HCT116 (cell line): Measurements from ENCODE around the gene USP2. TPM values are rescaled to one million over a fixed set of nuclear protein-coding genes. Genes with fewer than 3 reads are reported as not detected.

ENCODE experiments used
- ATAC-seq: fragments of 200-7000 bp; cut with Tn5 transposase; 2 replicates; pipeline ENCODE4 v1.9.1; 2020; ENCODE audit warnings: mild to moderate bottlenecking, moderate library complexity
- BruUV-seq: library from RNA; stranded (reverse); fragments of 400-500 nt; replicated peaks from 2 replicates; lab custom pipeline; 2021; lab: Mats Ljungman, UMichigan
- CTCF ChIA-PET: fragments of 300-600 bp; sonication (Branson Sonifier 250); formaldehyde crosslinking; loops from one replicate; lab custom pipeline; 2021; ENCODE audit warnings: antibody characterized with exemption; lab: Charles Lee
- POLR2A ChIA-PET: fragments of 300-600, 350-600 bp; sonication (Branson Sonifier 250); formaldehyde crosslinking; loops from one replicate; lab custom pipeline; 2021; ENCODE audit warnings: antibody characterized with exemption; lab: Charles Lee
- RAD21 ChIA-PET, 2 experiments: fragments of 300-600 bp; sonication (Branson Sonifier 250); formaldehyde crosslinking; loops; one replicate each; lab custom pipeline; 2023; ENCODE audit warnings: low total read pairs in 2 of 2; ENCODE audit not compliant: uncharacterized antibody in 2 of 2, unreplicated experiment in 2 of 2, low non-redundant PET in 1 of 2; lab: Charles Lee
- DNase-seq: peaks from one replicate; pipeline ENCODE4 v3.0.0-alpha.2; 2010; ENCODE audit warnings: low read depth, low spot score
- H2AFZ ChIP-seq: fragments of 200-600 bp; shearing (Covaris generic), sonication (generic); 2 replicates; pipeline ENCODE4 v1.6.1; 2017; ENCODE audit warnings: low read depth, mixed run types, mixed read lengths, antibody characterized with exemption, low read length; ENCODE audit not compliant: poor library complexity, severe bottlenecking
- H3K27ac ChIP-seq: 2 replicates; pipeline ENCODE4 v1.5.1; 2012; ENCODE audit warnings: low read depth, low read length
- H3K27me3 ChIP-seq: fragments of 200-600 bp; sonication (generic); 2 replicates; pipeline ENCODE4 v1.6.1; 2016; ENCODE audit warnings: mixed run types, low read length, mixed read lengths; ENCODE audit not compliant: insufficient read depth
- H3K36me3 ChIP-seq, 2 experiments: fragments of 200-500 bp in 1 of 2; fragments of 200-600 bp in 1 of 2; sonication (Bioruptor generic) in 1 of 2; sonication (generic) in 1 of 2; 2 replicates each; pipeline versions ENCODE4 v1.5.1 to v1.6.1; 2014 to 2016; ENCODE audit warnings: low read length in 2 of 2, inconsistent platforms in 1 of 2, mixed read lengths in 1 of 2, mixed run types in 1 of 2; ENCODE audit not compliant: insufficient read depth in 2 of 2, control insufficient read depth in 1 of 2
- H3K4me1 ChIP-seq, 2 experiments: fragments of 200-600 bp in 1 of 2; sonication (generic) in 1 of 2; 2 replicates each; pipeline versions ENCODE4 v1.5.1 to v1.6.1; 2012 to 2017; ENCODE audit warnings: low read length in 2 of 2, inconsistent platforms in 1 of 2, mild to moderate bottlenecking in 1 of 2, mixed read lengths in 1 of 2, mixed run types in 1 of 2, moderate library complexity in 1 of 2; ENCODE audit not compliant: insufficient read depth in 2 of 2, control insufficient read depth in 1 of 2
- H3K4me2 ChIP-seq: fragments of 200-600 bp; sonication (generic); 2 replicates; pipeline ENCODE4 v1.6.1; 2017; ENCODE audit warnings: mixed run types, low read length, mixed read lengths
- H3K4me3 ChIP-seq, 2 experiments: fragments of 200-600 bp in 1 of 2; sonication (generic) in 1 of 2; replicated peaks in 1 of 2; 2 replicates each; pipeline ENCODE4 v1.5.1; 2011 to 2016; ENCODE audit warnings: low read length in 2 of 2, control low read depth in 1 of 2, low read depth in 1 of 2, mild to moderate bottlenecking in 1 of 2, mixed read lengths in 1 of 2, mixed run types in 1 of 2
- H3K79me2 ChIP-seq: fragments of 200-600 bp; sonication (generic); 2 replicates; pipeline ENCODE4 v1.6.1; 2017; ENCODE audit warnings: mild to moderate bottlenecking, mixed run types, low read length, moderate library complexity, mixed read lengths; ENCODE audit not compliant: insufficient read depth
- H3K9ac ChIP-seq: fragments of 200-600 bp; sonication (generic); 2 replicates; pipeline ENCODE4 v1.6.1; 2016; ENCODE audit warnings: low read length, mixed read lengths
- H3K9me2 ChIP-seq: fragments of 200-600 bp; sonication (generic), shearing (Covaris generic); 2 replicates; pipeline ENCODE4 v1.6.1; 2017; ENCODE audit warnings: mixed run types, mild to moderate bottlenecking, moderate library complexity; ENCODE audit not compliant: insufficient read depth
- H3K9me3 ChIP-seq, 2 experiments: fragments of 200-500 bp in 1 of 2; fragments of 200-600 bp in 1 of 2; sonication (Bioruptor generic) in 1 of 2; sonication (generic) in 1 of 2; 2 replicates each; pipeline ENCODE4 v1.6.1; 2014 to 2017; ENCODE audit warnings: low read length in 2 of 2, mixed read lengths in 2 of 2, inconsistent platforms in 1 of 2, low read depth in 1 of 2, mild to moderate bottlenecking in 1 of 2, mixed run types in 1 of 2, moderate library complexity in 1 of 2; ENCODE audit not compliant: control insufficient read depth in 1 of 2, insufficient read depth in 1 of 2
- H4K20me1 ChIP-seq: fragments of 200-600 bp; sonication (generic), shearing (Covaris generic); 2 replicates; pipeline ENCODE4 v1.6.1; 2017; ENCODE audit warnings: mixed run types, mild to moderate bottlenecking, moderate library complexity; ENCODE audit not compliant: insufficient read depth
- CBX3 ChIP-seq: IDR thresholded peaks from 2 replicates; pipeline ENCODE4 v1.6.1; 2012; ENCODE audit warnings: low read depth
- EGR1 ChIP-seq: IDR thresholded peaks from 2 replicates; pipeline ENCODE4 v1.6.1; 2012; ENCODE audit warnings: low read depth
- EZH2 ChIP-seq: fragments of 200-600 bp; sonication (generic); IDR thresholded peaks from 2 replicates; pipeline ENCODE4 v1.6.1; 2017; ENCODE audit warnings: antibody characterized with exemption, mixed run types
- EZH2phosphoT487 ChIP-seq: fragments of 200-600 bp; IDR thresholded peaks from 2 replicates; pipeline ENCODE4 v1.6.1; 2018; ENCODE audit warnings: antibody characterized with exemption, borderline replicate concordance
- POLR2A ChIP-seq: IDR thresholded peaks from 2 replicates; pipeline ENCODE4 v1.7.0; 2011; ENCODE audit warnings: borderline replicate concordance; ENCODE audit not compliant: insufficient read depth, insufficient read length; ENCODE audit errors: extremely low read depth
- POLR2AphosphoS5 ChIP-seq: IDR thresholded peaks from 2 replicates; pipeline ENCODE4 v1.6.1; 2011; ENCODE audit warnings: mild to moderate bottlenecking, low read depth, low read length, moderate library complexity
- SIN3A ChIP-seq: IDR thresholded peaks from 2 replicates; pipeline ENCODE4 v1.6.1; 2012; ENCODE audit warnings: low read depth
- SP1 ChIP-seq: IDR thresholded peaks from 2 replicates; pipeline ENCODE4 v1.6.1; 2012; ENCODE audit warnings: low read depth
- SRF ChIP-seq: IDR thresholded peaks from 2 replicates; pipeline ENCODE4 v1.6.1; 2012; ENCODE audit warnings: low read depth
- TCF7L2 ChIP-seq: IDR thresholded peaks from 2 replicates; pipeline ENCODE4 v1.7.0; 2011; ENCODE audit warnings: borderline replicate concordance, inconsistent platforms; ENCODE audit not compliant: insufficient read depth, insufficient read length; ENCODE audit errors: extremely low read depth
- YY1 ChIP-seq: IDR thresholded peaks from 2 replicates; pipeline ENCODE4 v1.6.1; 2011; ENCODE audit warnings: low read length, low read depth, moderate library complexity, mild to moderate bottlenecking; ENCODE audit not compliant: insufficient replicate concordance; ENCODE audit errors: extremely low read depth
- ZFX ChIP-seq: fragments of 450-650 bp; IDR thresholded peaks from 2 replicates; pipeline ENCODE4 v1.6.1; 2017
- ZNF274 ChIP-seq: fragments of 200-500 bp; sonication (Bioruptor generic); IDR thresholded peaks from 2 replicates; pipeline ENCODE4 v1.6.1; 2014; ENCODE audit warnings: mild to moderate bottlenecking, low read depth, low read length, inconsistent platforms
- intact Hi-C: fragments of 100-400 bp; cut with micrococcal nuclease; formaldehyde crosslinking; loops from 2 replicates; pipeline ENCODE4 v1.10.0; 2022
- total RNA-seq: library from RNA; stranded (reverse); gene quantifications from one replicate; pipeline ENCODE4 v1.2.1, GENCODE V29; 2021; ENCODE audit not compliant: unreplicated experiment
- TF ChIP-seq, protein P1 (sequence below): IDR thresholded peaks from 2 replicates; pipeline ENCODE4 v1.6.1; 2012
- TF ChIP-seq, protein P2 (sequence below): IDR thresholded peaks from 2 replicates; pipeline ENCODE4 v1.6.1; 2012
- TF ChIP-seq, protein P3 (sequence below): IDR thresholded peaks from 2 replicates; pipeline ENCODE4 v1.6.1; 2012; ENCODE audit warnings: low read depth

USP2 gene
- total RNA-seq, 1 experiment from 2014 or later = 5.0 TPM

DNA sequence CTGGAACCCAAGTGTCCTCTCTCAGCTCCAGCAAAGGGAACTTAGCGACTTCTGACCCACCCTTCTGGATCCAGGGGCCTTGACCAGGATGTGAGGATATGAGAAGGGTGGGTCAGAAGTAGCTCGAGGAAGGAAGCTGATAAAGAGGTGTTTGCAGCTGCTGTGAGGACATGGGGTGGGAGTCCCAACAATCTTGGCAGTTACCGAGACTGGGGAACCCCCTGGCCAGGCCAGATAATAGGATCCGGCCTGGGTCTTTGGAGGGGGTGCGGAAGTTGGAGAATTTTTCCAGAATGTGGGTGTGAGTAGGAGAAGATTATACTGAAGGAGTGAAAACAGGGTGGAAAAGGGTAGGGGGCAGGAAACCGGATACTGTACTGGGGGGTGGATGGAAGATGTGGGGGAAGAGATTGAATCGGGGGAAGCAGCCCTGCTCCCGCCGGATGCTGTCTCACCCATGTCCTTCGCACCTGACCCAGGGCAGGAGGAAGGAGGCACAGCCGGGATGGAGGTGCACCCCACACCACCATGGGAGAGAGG, 61.7 kb downstream of the USP2 start:
- CTCF ChIA-PET = interaction anchor here (1.2 kb wide), 1 partner anchor 37 kb away, joined by 3 read pairs; no protein-coding TSS in a partner anchor
- no peak for ATAC-seq
- Histone ChIP-seq H3K4me2 (no peak overlapping the region), H3K4me1 (peaks cover 16 to 45% of the 10 kb centered on the region in 2 experiments), H3K79me2 (no peaks in the 10 kb centered on the region; the same call in 1 of the 2 replicates), H4K20me1 (no peaks in the 10 kb centered on the region), H3K27me3 (no peaks in the 10 kb centered on the region), H3K9me3 (no peaks in the 10 kb centered on the region), H3K27ac (no peak overlapping the region), H3K36me3 (peaks cover 0 to under 1% of the 10 kb centered on the region in 2 experiments; a peak in 1 of 4 replicates), H3K4me3 (no peak overlapping the region), H3K9me2 (no peaks in the 10 kb centered on the region), H2AFZ (no peak overlapping the region), H3K9ac (no peak overlapping the region)
- TF ChIP-seq EZH2phosphoT487 (no peak), ZFX (no peak), TCF7L2 (no peak), SP1 (no peak), POLR2A (no peak), YY1 (no peak)
- TF ChIP-seq, protein P1, sequence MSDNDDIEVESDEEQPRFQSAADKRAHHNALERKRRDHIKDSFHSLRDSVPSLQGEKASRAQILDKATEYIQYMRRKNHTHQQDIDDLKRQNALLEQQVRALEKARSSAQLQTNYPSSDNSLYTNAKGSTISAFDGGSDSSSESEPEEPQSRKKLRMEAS = no peak
- intact Hi-C loops = loop anchor here (5.0 kb wide), 1 partner anchor 217 kb away; the partner anchor contains the start of gene DPAGT1
- BruUV-seq = no TSS peak
- no peak for DNase-seq
- POLR2A ChIA-PET = no interaction called here
- RAD21 ChIA-PET = no interaction called here

DNA sequence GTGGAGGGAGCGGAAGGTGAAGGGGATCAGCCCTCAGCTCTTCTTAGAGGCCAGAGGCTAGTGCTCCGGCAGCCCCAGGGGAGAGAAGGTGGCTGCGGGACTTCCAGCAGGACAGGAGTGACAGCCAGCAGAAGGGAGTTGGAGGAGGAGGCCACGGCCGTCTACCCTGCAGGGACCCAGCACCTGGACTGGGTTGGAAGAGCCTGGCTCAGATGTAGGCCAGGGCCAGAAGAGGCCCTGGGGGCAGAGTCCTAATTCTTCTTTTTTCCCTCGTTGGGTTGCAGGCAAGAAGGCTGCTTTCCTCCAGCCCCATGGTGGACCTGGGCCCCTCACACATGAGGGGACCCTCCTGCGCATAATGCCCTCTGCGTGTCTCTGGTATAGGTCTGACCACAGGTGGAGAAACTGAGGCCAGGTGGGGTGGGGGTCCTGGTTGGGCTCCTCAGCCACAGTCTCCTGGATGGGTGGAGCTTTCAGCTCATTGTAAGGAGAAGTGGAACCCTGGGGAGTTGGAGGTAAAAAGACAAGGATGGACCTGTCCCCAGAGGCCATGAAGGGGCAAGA, 62.3 kb downstream of the USP2 start:
- Histone ChIP-seq H3K36me3 (peaks cover 0 to 4% of the 10 kb centered on the region in 2 experiments; a peak in 1 of 4 replicates), H4K20me1 (no peaks in the 10 kb centered on the region), H3K27me3 (no peaks in the 10 kb centered on the region), H3K9me3 (no peaks in the 10 kb centered on the region), H3K4me3 (no peak overlapping the region), H3K4me1 (peaks cover 16 to 45% of the 10 kb centered on the region in 2 experiments), H2AFZ (no peak overlapping the region), H3K9ac (no peak overlapping the region), H3K9me2 (no peaks in the 10 kb centered on the region), H3K27ac (no peak overlapping the region), H3K4me2 (no peak overlapping the region), H3K79me2 (no peaks in the 10 kb centered on the region; the same call in 1 of the 2 replicates)
- ATAC-seq (no peak), DNase-seq (no peak)
- intact Hi-C loops = no loop called here
- CTCF ChIA-PET = interaction anchor here (0.9 to 1.2 kb wide), 2 partner anchors 21 to 37 kb away, joined by 3 read pairs; no protein-coding TSS in a partner anchor
- RAD21 ChIA-PET = no interaction called here
- no TSS peak for BruUV-seq
- POLR2A ChIA-PET = no interaction called here
- TF ChIP-seq SIN3A = no peak
- no peak for TF ChIP-seq EZH2
- TF ChIP-seq, protein P2, sequence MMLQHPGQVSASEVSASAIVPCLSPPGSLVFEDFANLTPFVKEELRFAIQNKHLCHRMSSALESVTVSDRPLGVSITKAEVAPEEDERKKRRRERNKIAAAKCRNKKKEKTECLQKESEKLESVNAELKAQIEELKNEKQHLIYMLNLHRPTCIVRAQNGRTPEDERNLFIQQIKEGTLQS = no peak
- TF ChIP-seq, protein P3, sequence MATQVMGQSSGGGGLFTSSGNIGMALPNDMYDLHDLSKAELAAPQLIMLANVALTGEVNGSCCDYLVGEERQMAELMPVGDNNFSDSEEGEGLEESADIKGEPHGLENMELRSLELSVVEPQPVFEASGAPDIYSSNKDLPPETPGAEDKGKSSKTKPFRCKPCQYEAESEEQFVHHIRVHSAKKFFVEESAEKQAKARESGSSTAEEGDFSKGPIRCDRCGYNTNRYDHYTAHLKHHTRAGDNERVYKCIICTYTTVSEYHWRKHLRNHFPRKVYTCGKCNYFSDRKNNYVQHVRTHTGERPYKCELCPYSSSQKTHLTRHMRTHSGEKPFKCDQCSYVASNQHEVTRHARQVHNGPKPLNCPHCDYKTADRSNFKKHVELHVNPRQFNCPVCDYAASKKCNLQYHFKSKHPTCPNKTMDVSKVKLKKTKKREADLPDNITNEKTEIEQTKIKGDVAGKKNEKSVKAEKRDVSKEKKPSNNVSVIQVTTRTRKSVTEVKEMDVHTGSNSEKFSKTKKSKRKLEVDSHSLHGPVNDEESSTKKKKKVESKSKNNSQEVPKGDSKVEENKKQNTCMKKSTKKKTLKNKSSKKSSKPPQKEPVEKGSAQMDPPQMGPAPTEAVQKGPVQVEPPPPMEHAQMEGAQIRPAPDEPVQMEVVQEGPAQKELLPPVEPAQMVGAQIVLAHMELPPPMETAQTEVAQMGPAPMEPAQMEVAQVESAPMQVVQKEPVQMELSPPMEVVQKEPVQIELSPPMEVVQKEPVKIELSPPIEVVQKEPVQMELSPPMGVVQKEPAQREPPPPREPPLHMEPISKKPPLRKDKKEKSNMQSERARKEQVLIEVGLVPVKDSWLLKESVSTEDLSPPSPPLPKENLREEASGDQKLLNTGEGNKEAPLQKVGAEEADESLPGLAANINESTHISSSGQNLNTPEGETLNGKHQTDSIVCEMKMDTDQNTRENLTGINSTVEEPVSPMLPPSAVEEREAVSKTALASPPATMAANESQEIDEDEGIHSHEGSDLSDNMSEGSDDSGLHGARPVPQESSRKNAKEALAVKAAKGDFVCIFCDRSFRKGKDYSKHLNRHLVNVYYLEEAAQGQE = no peak
- no peak for TF ChIP-seq ZNF274
- TF ChIP-seq TCF7L2 = no peak
- TF ChIP-seq POLR2AphosphoS5 = no peak
- no peak for TF ChIP-seq EGR1
- TF ChIP-seq CBX3 = no peak
- TF ChIP-seq SRF = no peak
- TF ChIP-seq, protein P1 = no peak
- no peak for TF ChIP-seq ZFX
